Pulmonary artery endothelial cell (primary cell): ENCODE measurements around the gene IL16. TPM values are rescaled to one million over a fixed set of nuclear protein-coding genes. Genes with fewer than 3 reads are reported as not detected.
"Not testable (repeated sequence)": the region's sequence is repeated elsewhere in the genome, so short reads cannot be mapped to it uniquely, and the experiment has no call there.

ENCODE experiments used
- DNase-seq: peaks from one replicate; pipeline ENCODE4 v3.0.0-alpha.2; 2011; ENCODE audit warnings: low read depth, low spot score
- total RNA-seq: library from RNA; depleted of rRNA; stranded (reverse); fragments of >200 nt; gene quantifications from 2 replicates; pipeline ENCODE4 v1.2.3, GENCODE V29; 2014

The IL16 gene
- total RNA-seq, result 0.04 and 0.20 TPM in 2 replicates

- DNase-seq, result no peak
Measured at GRCh38 chr15:81196576-81197254, at the start of gene IL16. Gene IL16, plus strand, starts transcription at chr15:81196879. Its CDS starts 28,521 bp downstream, at chr15:81225400.

- no peak for DNase-seq
Measured at GRCh38 chr15:81151389-81151788, 45.3 kb upstream of the IL16 start.

DNA sequence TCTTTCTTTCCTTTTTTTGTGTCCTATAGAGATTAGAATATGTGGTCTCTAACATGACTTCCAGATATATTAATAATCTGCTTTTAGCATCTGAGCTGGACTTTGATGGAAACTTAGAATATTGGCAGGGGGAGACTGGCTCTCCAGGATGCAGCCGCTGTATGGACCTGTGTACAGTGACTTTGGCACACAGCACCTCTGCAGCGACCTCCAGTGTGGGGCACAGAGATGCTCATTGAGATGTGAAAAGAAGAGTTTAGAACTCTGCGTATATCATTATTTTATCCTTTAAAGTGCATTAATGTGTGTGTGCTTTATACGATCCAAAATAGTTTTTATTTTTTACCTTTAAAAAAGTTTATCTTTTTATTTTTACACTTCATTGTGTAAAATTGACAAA lies 44.3 kb upstream of the IL16 start:
- no peak for DNase-seq

- DNase-seq, result no peak
Measured at GRCh38 chr15:81152799-81153198, 43.9 kb upstream of the IL16 start.

DNA sequence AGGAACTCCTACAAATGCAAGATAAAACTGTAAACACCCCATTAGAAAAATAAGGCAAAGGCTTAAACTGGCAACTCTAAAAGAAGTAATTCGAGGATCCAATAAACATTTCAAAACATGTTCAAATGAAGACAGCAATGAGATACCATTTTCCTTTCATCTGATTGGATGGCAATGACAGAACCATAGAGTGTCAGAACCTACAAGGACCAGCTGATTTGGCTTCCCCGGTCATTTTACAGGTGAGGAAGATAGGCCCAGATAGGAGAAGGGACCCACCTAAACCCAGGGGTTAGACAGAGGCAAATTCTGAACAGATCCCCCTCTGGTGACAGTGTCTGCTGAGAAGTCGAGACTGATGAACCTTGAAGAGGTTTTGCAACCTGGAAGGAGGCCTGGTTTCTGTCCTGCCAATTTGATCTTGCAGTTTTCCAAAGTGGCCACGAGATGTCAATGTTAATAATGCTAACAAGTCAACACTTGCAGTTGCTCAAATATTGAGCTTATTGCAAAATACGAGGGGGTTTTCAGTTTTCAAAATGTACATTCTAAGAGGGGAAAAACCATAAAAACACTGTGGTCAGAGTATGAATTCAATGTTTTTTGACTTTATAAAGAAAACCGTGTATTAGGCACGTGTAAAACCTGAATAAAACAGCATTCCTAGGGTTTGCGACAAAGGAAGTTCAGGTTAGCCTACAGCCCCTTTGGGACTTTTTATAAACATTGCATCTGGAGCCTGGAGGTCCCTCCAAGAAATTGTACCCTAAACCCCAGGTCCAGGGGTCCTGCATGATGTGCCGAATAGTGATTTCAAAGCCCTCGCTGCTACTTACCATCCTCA lies 41.1 kb upstream of the IL16 start:
- DNase-seq, result no peak

- DNase-seq, result no peak
Measured at GRCh38 chr15:81156324-81156723, 40.4 kb upstream of the IL16 start.

DNA sequence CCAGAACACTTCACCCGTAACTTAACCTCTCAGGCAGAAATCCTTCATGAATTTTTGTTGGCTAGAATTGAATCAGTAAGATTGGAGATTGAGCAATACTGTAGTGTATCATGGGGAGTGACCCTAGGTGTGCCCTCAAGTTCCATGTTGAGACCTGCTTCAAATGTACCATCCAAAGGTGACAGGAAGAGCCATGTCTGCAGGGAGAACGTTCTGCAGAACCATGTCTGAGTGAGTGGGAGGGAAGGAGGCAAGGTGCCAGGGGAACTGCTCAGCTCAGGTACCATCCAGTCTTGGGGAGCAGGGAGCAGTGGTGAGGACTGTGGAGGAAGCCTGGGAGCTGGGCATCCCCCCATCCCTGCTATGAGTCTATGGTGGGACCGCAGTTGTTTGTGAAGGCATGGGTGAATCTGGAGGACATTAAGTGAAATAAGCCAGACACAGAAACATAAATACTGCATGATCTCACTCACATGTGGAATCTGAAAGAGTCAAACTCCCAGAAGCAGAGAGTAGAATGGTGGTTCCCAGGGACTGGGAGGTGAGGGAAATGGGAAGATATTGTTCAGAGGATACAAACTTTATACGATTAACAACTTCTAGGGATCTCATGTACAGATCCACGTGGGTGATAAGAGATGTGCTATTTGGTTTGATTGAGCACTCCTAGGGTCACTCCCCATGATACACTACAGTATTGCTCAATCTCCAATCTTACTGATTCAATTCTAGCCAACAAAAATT lies 39.3 kb upstream of the IL16 start:
- no peak for DNase-seq

DNA sequence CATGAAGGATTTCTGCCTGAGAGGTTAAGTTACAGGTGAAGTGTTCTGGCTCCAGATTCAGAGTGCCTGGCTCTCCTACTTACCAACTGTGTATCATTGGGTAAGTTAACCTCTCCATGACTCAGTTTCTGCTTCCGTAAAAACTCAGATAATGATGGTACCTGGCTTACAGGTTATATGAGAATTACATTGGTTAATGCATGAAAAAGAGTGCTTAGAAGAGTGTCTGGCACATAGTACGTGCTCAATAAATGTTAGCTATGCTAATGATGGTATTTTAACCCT lies 38.8 kb upstream of the IL16 start:
- DNase-seq, result no peak

GRCh38 chr15:81158561-81158960 lies 38.1 kb upstream of the IL16 start:
- not testable (repeated sequence) for DNase-seq

DNA sequence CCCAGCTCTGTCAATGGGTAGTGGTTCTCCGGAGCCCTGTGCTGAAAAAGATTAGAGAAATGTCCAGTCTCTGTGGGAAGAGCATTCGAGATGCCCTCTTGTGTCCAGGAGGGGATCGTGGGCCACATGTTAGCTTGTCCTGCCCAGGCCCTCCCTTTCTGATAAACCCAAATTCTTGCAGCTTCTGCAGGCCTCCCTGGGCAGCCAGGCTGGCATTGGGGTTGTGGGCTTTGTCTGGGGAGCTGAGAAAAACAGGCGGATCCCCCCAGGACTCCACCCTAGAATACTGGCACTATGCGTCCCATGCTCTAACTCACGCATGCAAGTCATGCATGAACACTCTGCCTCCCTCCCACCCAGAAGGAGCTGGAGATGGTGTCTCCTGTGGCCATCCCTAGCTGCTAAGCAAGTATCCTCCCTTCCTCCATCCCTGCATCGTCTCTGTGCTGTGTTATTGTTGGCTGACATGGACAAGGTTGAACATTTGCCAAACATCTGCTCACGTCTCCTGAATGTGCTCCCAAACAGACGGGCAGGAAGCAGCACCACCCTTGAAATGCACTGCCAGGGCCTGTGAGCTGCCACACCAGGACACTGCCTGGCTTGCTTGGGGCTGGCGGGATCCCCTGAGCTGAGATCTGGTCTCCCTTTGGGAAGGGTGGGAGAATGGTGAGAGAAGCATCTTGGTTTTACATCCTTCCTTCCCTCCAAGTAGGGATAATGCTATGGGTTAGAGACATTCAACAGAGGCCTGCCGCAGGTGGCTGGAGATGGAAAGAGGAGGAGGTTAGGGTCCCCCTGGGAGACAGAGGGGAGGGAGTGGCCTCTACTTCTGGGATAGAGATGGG lies 36.1 kb upstream of the IL16 start:
- peak; percentile 5 for DNase-seq

DNA sequence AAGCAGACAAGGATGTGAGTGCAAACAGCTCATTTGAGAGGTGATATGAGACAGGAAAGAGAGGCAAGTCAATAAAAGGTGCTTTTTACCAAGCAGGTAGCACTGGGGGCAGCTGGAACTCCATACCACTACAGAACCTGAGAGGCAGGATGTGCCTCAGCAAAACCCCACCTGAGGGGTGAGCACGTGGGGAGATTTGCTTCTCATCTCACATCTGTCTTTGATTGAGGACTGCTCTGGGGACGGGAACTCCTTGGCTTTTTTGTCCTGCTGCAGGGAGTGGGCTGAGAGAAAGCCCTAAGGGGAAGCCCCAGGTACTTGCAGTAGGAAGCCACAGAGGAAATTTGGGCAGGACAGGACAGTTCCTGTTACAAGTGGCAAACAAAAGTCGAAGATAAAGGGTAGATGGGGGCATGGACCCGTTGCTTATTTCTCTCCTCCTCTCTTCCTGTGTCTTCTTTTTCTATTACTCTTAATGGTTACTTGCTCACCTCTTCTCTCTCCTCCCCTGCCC lies 35.5 kb upstream of the IL16 start:
- DNase-seq, result no peak

- DNase-seq, result no peak
Measured at GRCh38 chr15:81161851-81162250, 34.8 kb upstream of the IL16 start.

DNA sequence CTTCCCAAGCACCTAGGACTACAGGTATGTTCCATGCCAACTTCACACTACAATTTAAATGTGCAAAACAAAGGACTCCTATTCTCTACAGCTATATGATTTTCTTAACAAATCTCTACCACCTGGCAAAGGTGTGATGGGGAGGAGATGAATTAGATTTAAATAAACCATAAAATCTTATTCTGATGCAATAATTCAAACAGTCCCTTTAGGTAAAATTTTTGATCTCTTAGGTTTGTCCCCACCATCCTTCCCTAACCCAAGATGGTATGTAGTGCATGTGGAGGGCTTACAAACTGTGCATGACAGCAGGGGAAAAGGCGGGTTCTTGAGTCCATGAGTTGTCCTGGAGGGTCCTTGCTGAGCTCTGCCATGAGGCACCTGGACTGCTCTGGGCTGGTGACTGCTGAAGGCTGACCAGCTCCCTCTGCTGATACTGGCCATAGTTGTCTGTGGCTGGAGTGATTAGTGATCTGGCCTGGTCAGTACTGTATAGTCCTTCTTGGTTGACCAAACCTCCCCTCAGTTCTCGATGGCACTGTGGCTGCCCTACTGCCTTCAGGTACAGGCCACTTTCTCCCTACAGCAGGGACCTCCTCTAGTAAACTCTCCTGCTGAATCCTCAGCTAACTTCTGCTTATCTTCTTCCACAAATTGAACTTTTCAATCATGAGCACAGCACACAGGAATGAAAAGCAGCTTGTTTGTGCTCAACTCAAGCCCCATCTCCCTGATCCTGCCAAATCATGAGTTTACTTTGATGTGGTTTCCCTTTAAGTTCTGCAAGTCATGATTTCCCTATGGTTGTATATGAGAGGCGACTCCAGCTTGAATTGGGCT lies 32.5 kb upstream of the IL16 start:
- no peak for DNase-seq

- no peak for DNase-seq
Measured at GRCh38 chr15:81165535-81165934, 31.1 kb upstream of the IL16 start.

DNA sequence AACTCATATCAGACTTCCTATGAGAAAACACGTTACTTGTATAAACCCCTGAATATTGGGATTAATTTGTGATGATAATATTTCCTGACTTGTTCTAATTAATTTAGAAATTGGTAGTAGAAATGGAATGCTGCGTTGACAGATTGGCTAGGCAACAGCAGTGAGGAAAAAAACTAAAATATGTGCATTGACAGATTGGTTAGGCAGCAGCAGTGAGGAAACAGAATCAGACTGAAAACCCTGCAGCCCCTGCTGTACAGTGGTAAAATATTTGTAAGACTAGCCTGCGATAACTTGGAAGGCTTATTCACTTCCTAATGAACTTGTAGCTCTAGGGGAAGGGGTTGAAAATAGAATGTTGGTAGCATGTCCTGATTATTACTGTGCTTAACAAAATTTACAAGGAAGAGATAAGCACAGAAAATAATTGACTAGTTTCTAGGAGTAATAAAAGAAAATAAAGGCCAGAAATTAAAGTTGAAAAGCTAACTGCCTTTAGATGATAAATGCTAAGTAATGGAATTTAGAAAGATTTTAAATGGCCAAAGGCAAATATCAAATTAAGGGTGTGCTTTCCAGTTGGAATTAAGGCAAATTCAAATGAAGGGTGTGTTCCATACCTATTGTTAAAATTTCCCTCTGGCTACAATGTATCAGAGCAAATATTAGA lies 29.9 kb upstream of the IL16 start:
- no peak for DNase-seq

DNA sequence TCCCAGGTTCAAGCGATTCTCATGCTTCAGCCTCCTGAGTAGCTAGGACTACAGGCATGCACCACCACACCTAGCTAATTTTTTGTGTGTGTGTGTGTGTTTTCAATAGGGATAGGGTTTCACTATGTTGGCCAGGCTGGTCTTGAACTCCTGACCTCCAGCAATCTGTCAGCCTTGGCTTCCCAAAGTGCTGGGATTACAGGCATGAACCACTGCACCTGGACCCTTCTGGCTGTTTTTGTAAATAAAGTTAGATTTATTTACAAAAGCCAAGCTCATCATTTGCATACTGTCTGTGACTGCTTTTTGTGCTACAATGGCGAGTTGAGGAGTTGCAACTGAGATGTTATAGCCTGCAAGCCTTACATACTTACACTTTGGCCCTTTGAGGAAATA lies 28.6 kb upstream of the IL16 start:
- no peak for DNase-seq

GRCh38 chr15:81168644-81169043 lies 28.0 kb upstream of the IL16 start:
- DNase-seq, result no peak

- no peak for DNase-seq
Measured at GRCh38 chr15:81170511-81170910, 26.2 kb upstream of the IL16 start.

DNA sequence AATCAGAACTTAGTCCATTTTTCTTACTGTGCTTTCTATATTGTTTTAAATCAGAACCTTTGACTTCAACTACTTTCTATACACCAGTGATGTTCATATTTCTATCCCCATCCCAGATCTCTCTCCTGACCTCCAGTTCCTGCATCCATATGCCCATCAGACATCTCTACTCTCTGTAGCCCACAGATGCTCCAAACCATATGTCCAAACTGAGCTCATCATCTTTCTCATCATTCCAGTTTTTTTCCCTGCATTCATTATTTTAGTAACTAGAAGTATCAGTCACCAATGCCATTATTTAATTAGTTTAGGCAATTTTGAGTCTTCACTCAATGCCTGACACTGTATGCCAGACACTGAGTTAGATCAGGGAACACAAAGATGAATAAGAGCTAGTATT lies 25.4 kb upstream of the IL16 start:
- no peak for DNase-seq
